ENCODE measurements around the gene C22orf39. TPM values are rescaled to one million over a fixed set of nuclear protein-coding genes. Genes with fewer than 3 reads are reported as not detected.
A peak's percentile ranks its signal among the peaks of the same experiment; 100 is the strongest.

The C22orf39 gene
- total and polyA plus RNA-seq, 10 of the 15 experiments (the other 5 are each of a cell fraction or from before 2014, with no cell fraction given), result 6.7 to 47.0 (median 26.5) TPM

DNA sequence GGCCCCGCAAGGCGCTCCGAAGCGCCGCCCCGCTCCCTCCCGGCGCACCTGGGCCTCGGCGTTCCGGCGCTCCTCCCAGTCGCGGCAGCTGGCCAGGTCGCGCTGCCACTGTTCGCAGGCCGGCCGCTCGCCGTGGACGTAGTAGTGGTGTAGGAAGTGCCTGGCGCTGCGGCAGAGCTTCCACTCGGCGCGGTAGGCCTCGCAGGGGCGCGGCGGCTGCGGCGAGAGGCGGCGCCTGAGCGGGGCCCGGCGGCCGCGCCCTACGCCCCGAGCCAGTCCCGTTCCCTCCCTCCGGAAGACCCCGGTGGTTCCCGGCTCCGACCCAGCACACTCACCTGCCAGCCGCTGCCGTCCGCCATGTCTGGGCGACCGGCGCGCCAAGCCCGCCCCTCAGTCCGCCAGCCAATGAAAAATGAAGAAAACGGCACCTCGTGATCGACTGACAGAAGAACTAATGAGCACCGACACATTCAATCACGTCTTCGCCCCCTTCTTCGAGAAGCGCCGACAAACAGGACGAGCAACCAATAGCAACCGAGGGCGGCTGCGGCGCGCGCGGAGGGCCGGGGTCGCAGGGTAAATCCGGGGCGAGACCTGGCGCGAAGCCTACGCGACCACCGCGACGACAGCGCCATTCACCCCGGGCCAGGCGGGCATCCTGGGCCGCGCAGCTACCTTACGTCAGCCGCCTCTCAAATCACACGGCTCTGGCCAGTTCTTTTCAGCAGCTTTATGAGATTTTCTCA is at the start of gene C22orf39 (continued):
- TF ChIP-seq, protein P1, sequence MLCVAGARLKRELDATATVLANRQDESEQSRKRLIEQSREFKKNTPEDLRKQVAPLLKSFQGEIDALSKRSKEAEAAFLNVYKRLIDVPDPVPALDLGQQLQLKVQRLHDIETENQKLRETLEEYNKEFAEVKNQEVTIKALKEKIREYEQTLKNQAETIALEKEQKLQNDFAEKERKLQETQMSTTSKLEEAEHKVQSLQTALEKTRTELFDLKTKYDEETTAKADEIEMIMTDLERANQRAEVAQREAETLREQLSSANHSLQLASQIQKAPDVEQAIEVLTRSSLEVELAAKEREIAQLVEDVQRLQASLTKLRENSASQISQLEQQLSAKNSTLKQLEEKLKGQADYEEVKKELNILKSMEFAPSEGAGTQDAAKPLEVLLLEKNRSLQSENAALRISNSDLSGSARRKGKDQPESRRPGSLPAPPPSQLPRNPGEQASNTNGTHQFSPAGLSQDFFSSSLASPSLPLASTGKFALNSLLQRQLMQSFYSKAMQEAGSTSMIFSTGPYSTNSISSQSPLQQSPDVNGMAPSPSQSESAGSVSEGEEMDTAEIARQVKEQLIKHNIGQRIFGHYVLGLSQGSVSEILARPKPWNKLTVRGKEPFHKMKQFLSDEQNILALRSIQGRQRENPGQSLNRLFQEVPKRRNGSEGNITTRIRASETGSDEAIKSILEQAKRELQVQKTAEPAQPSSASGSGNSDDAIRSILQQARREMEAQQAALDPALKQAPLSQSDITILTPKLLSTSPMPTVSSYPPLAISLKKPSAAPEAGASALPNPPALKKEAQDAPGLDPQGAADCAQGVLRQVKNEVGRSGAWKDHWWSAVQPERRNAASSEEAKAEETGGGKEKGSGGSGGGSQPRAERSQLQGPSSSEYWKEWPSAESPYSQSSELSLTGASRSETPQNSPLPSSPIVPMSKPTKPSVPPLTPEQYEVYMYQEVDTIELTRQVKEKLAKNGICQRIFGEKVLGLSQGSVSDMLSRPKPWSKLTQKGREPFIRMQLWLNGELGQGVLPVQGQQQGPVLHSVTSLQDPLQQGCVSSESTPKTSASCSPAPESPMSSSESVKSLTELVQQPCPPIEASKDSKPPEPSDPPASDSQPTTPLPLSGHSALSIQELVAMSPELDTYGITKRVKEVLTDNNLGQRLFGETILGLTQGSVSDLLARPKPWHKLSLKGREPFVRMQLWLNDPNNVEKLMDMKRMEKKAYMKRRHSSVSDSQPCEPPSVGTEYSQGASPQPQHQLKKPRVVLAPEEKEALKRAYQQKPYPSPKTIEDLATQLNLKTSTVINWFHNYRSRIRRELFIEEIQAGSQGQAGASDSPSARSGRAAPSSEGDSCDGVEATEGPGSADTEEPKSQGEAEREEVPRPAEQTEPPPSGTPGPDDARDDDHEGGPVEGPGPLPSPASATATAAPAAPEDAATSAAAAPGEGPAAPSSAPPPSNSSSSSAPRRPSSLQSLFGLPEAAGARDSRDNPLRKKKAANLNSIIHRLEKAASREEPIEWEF (IDR thresholded peaks at IDR 0.05; ENCODE audit: insufficient replicate concordance, low read depth, low read length), result no peak
- TF ChIP-seq IRF5 (IDR thresholded peaks at IDR 0.05; ENCODE audit: borderline replicate concordance) (no peak), MEF2A (IDR thresholded peaks at IDR 0.05; ENCODE audit: insufficient read depth, low read depth, low read length) (no peak), WRNIP1 (IDR thresholded peaks at IDR 0.05; ENCODE audit: borderline replicate concordance, low read depth, low read length) (no peak), CBX5 (IDR thresholded peaks at IDR 0.05; ENCODE audit: low read depth) (no peak), NFXL1 (IDR thresholded peaks at IDR 0.05; ENCODE audit: borderline replicate concordance) (no peak), JUNB (IDR thresholded peaks at IDR 0.05) (no peak), IKZF1 (conservative IDR thresholded peaks at IDR 0.05) (peak; percentile 70), TCF12 (IDR thresholded peaks at IDR 0.05; ENCODE audit: low read depth, low read length) (no peak), POLR2A (IDR thresholded peaks at IDR 0.05; ENCODE audit: low read depth, low read length) (peak; percentile 92), CBX3 (IDR thresholded peaks at IDR 0.05; ENCODE audit: borderline replicate concordance, low read depth) (no peak), RB1 (IDR thresholded peaks at IDR 0.05; ENCODE audit: borderline replicate concordance) (no peak), ZNF384 (IDR thresholded peaks at IDR 0.05; ENCODE audit: borderline replicate concordance, low read depth, low read length) (no peak), PAX5 (IDR thresholded peaks at IDR 0.05; ENCODE audit: borderline replicate concordance, low read depth, low read length) (no peak)
